H1 (cell line): ENCODE results near the gene NGEF. TPM values are rescaled to one million over a fixed set of nuclear protein-coding genes. Genes with fewer than 3 reads are reported as not detected.

Source experiments
- polyA plus RNA-seq, 7 experiments: library from polyadenylated mRNA; depleted of rRNA in 3 of 7; stranded (reverse) in 5 of 7; unstranded in 2 of 7; fragments of >200 nt in 5 of 7; fragments of 200-250 nt in 2 of 7; gene quantifications; 1 replicate in 5 of 7; 2 replicates in 1 of 7; 4 replicates in 1 of 7; pipeline versions ENCODE4 v1.2.1 to v1.2.3, GENCODE V29; 2011 to 2013; ENCODE audit warnings: missing spikeins in 2 of 7, mixed read lengths in 2 of 7
- total RNA-seq: library from RNA; stranded (reverse); fragmentation: NEBNext Ultra II Directional; extraction: Animal tissue kit (Norgen Biotek cat#: 25700); gene quantifications from 2 replicates; pipeline ENCODE4 v1.2.1, GENCODE V29; 2021
- TF ChIP-seq, protein P1 (sequence below): fragments of 300-600 bp; sonication (generic); IDR thresholded peaks from 2 replicates; pipeline ENCODE4 v1.7.1; 2012; ENCODE audit warnings: low read length, moderate library complexity, mild to moderate bottlenecking, inconsistent platforms; ENCODE audit not compliant: insufficient replicate concordance

Gene NGEF
- total and polyA plus RNA-seq, 2 of the 8 experiments (the other 6 are each of a cell fraction or from before 2014, with no cell fraction given) = 2.7 to 3.2 TPM

DNA sequence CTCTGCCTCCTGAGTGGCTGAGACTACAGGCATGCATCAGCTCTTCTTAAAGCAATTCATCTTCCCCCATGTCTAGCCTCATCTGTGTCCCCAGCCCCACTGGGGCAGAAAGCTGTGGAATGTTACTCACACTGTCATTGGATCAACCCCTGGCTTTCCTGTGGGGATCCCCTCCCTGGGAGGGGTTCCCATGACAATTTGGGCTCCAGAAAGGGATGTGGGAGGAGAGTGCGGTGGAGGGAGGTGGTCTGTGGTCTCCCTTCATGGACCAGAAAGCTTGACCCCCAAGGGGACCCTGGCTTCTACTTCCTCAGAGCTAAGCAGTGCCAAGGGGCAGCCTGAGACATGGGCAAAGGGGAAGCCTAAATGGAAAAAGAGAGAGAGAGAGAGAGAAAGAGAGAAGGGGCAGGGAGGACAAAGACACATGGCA, 1.3 kb downstream of the NGEF start (continued):
- TF ChIP-seq, protein P1, sequence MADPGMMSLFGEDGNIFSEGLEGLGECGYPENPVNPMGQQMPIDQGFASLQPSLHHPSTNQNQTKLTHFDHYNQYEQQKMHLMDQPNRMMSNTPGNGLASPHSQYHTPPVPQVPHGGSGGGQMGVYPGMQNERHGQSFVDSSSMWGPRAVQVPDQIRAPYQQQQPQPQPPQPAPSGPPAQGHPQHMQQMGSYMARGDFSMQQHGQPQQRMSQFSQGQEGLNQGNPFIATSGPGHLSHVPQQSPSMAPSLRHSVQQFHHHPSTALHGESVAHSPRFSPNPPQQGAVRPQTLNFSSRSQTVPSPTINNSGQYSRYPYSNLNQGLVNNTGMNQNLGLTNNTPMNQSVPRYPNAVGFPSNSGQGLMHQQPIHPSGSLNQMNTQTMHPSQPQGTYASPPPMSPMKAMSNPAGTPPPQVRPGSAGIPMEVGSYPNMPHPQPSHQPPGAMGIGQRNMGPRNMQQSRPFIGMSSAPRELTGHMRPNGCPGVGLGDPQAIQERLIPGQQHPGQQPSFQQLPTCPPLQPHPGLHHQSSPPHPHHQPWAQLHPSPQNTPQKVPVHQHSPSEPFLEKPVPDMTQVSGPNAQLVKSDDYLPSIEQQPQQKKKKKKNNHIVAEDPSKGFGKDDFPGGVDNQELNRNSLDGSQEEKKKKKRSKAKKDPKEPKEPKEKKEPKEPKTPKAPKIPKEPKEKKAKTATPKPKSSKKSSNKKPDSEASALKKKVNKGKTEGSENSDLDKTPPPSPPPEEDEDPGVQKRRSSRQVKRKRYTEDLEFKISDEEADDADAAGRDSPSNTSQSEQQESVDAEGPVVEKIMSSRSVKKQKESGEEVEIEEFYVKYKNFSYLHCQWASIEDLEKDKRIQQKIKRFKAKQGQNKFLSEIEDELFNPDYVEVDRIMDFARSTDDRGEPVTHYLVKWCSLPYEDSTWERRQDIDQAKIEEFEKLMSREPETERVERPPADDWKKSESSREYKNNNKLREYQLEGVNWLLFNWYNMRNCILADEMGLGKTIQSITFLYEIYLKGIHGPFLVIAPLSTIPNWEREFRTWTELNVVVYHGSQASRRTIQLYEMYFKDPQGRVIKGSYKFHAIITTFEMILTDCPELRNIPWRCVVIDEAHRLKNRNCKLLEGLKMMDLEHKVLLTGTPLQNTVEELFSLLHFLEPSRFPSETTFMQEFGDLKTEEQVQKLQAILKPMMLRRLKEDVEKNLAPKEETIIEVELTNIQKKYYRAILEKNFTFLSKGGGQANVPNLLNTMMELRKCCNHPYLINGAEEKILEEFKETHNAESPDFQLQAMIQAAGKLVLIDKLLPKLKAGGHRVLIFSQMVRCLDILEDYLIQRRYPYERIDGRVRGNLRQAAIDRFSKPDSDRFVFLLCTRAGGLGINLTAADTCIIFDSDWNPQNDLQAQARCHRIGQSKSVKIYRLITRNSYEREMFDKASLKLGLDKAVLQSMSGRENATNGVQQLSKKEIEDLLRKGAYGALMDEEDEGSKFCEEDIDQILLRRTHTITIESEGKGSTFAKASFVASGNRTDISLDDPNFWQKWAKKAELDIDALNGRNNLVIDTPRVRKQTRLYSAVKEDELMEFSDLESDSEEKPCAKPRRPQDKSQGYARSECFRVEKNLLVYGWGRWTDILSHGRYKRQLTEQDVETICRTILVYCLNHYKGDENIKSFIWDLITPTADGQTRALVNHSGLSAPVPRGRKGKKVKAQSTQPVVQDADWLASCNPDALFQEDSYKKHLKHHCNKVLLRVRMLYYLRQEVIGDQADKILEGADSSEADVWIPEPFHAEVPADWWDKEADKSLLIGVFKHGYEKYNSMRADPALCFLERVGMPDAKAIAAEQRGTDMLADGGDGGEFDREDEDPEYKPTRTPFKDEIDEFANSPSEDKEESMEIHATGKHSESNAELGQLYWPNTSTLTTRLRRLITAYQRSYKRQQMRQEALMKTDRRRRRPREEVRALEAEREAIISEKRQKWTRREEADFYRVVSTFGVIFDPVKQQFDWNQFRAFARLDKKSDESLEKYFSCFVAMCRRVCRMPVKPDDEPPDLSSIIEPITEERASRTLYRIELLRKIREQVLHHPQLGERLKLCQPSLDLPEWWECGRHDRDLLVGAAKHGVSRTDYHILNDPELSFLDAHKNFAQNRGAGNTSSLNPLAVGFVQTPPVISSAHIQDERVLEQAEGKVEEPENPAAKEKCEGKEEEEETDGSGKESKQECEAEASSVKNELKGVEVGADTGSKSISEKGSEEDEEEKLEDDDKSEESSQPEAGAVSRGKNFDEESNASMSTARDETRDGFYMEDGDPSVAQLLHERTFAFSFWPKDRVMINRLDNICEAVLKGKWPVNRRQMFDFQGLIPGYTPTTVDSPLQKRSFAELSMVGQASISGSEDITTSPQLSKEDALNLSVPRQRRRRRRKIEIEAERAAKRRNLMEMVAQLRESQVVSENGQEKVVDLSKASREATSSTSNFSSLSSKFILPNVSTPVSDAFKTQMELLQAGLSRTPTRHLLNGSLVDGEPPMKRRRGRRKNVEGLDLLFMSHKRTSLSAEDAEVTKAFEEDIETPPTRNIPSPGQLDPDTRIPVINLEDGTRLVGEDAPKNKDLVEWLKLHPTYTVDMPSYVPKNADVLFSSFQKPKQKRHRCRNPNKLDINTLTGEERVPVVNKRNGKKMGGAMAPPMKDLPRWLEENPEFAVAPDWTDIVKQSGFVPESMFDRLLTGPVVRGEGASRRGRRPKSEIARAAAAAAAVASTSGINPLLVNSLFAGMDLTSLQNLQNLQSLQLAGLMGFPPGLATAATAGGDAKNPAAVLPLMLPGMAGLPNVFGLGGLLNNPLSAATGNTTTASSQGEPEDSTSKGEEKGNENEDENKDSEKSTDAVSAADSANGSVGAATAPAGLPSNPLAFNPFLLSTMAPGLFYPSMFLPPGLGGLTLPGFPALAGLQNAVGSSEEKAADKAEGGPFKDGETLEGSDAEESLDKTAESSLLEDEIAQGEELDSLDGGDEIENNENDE = no peak
